ENCODE data around the gene RPUSD1.
"Not testable (repeated sequence)": the region's sequence is repeated elsewhere in the genome, so short reads cannot be mapped to it uniquely, and the experiment has no call there.

RPUSD1 gene

GRCh38 chr16:820748-821147 is 32.6 kb upstream of the RPUSD1 start:
- Histone ChIP-seq H3K4me1 (ENCODE audit: insufficient read depth, low read length, severe bottlenecking) (no peaks in the 10 kb centered on the region), H3K4me2 (ENCODE audit: low read length) (no peak overlapping the region), H3K9ac (ENCODE audit: low read length) (no peak overlapping the region), H3K27ac (ENCODE audit: low read depth, low read length, poor library complexity, severe bottlenecking) (no peak overlapping the region), H3K9me2 (ENCODE audit: low read depth, low read length) (no peaks in the 10 kb centered on the region), H3F3A (ENCODE audit: insufficient read depth, low read length) (no peaks in the 10 kb centered on the region), H3K79me2 (ENCODE audit: insufficient read depth, low read length) (no peaks in the 10 kb centered on the region), H2AFZ (ENCODE audit: low read length) (no peak overlapping the region), H3K27me3 (ENCODE audit: insufficient read depth, low read length) (peaks cover 9% of the 10 kb centered on the region; the same call in 1 of the 2 replicates), H3K36me3 (ENCODE audit: insufficient read depth, low read length) (no peaks in the 10 kb centered on the region), H3K4me3 (ENCODE audit: low read depth, low read length, poor library complexity, severe bottlenecking) (no peak overlapping the region), H4K20me1 (ENCODE audit: insufficient read depth, low read length) (no peaks in the 10 kb centered on the region), H3K9me3 (ENCODE audit: low read length) (no peaks in the 10 kb centered on the region)
- TF ChIP-seq CTCF (IDR thresholded peaks at IDR 0.05; ENCODE audit: low read length) = no peak
- no peak for TF ChIP-seq EZH2 (IDR thresholded peaks at IDR 0.05; ENCODE audit: borderline replicate concordance, low read length)

- not testable (repeated sequence) for H3K9ac ChIP-seq (ENCODE audit: low read length); H3K36me3 ChIP-seq (ENCODE audit: insufficient read depth, low read length); H3K27me3 ChIP-seq (ENCODE audit: insufficient read depth, low read length); H3K9me2 ChIP-seq (ENCODE audit: low read depth, low read length); H3K4me3 ChIP-seq (ENCODE audit: low read depth, low read length, poor library complexity, severe bottlenecking); H4K20me1 ChIP-seq (ENCODE audit: insufficient read depth, low read length); H3K79me2 ChIP-seq (ENCODE audit: insufficient read depth, low read length); H3K9me3 ChIP-seq (ENCODE audit: low read length); H3K27ac ChIP-seq (ENCODE audit: low read depth, low read length, poor library complexity, severe bottlenecking); H3K4me1 ChIP-seq (ENCODE audit: insufficient read depth, low read length, severe bottlenecking); H3K4me2 ChIP-seq (ENCODE audit: low read length); H3F3A ChIP-seq (ENCODE audit: insufficient read depth, low read length); H2AFZ ChIP-seq (ENCODE audit: low read length)
These were observed 31.8 kb upstream of the RPUSD1 start for GRCh38 chr16:820044-820408.

GRCh38 chr16:819336-820043 is 31.3 kb upstream of the RPUSD1 start:
- Histone ChIP-seq H3K36me3 (ENCODE audit: insufficient read depth, low read length) (no peaks in the 10 kb centered on the region), H3F3A (ENCODE audit: insufficient read depth, low read length) (no peaks in the 10 kb centered on the region), H3K4me3 (ENCODE audit: low read depth, low read length, poor library complexity, severe bottlenecking) (no peak overlapping the region), H3K27ac (ENCODE audit: low read depth, low read length, poor library complexity, severe bottlenecking) (no peak overlapping the region), H3K9me3 (ENCODE audit: low read length) (no peaks in the 10 kb centered on the region), H3K9ac (ENCODE audit: low read length) (no peak overlapping the region), H2AFZ (ENCODE audit: low read length) (no peak overlapping the region), H3K9me2 (ENCODE audit: low read depth, low read length) (no peaks in the 10 kb centered on the region), H3K27me3 (ENCODE audit: insufficient read depth, low read length) (peaks cover 9% of the 10 kb centered on the region; the same call in 1 of the 2 replicates), H3K4me1 (ENCODE audit: insufficient read depth, low read length, severe bottlenecking) (no peaks in the 10 kb centered on the region), H3K4me2 (ENCODE audit: low read length) (no peak overlapping the region), H3K79me2 (ENCODE audit: insufficient read depth, low read length) (no peaks in the 10 kb centered on the region), H4K20me1 (ENCODE audit: insufficient read depth, low read length) (no peaks in the 10 kb centered on the region)
- TF ChIP-seq EZH2 (IDR thresholded peaks at IDR 0.05; ENCODE audit: borderline replicate concordance, low read length) = no peak
- TF ChIP-seq CTCF (IDR thresholded peaks at IDR 0.05; ENCODE audit: low read length) = no peak

- Histone ChIP-seq H3K79me2 (ENCODE audit: insufficient read depth, low read length) (no peaks in the 10 kb centered on the region), H3K9me2 (ENCODE audit: low read depth, low read length) (no peaks in the 10 kb centered on the region), H4K20me1 (ENCODE audit: insufficient read depth, low read length) (no peaks in the 10 kb centered on the region), H2AFZ (ENCODE audit: low read length) (no peak overlapping the region), H3K27ac (ENCODE audit: low read depth, low read length, poor library complexity, severe bottlenecking) (no peak overlapping the region), H3K4me3 (ENCODE audit: low read depth, low read length, poor library complexity, severe bottlenecking) (no peak overlapping the region), H3F3A (ENCODE audit: insufficient read depth, low read length) (no peaks in the 10 kb centered on the region), H3K9ac (ENCODE audit: low read length) (no peak overlapping the region), H3K4me1 (ENCODE audit: insufficient read depth, low read length, severe bottlenecking) (no peaks in the 10 kb centered on the region), H3K4me2 (ENCODE audit: low read length) (no peak overlapping the region), H3K9me3 (ENCODE audit: low read length) (no peaks in the 10 kb centered on the region), H3K27me3 (ENCODE audit: insufficient read depth, low read length) (peaks cover 14% of the 10 kb centered on the region; the same call in 1 of the 2 replicates), H3K36me3 (ENCODE audit: insufficient read depth, low read length) (no peaks in the 10 kb centered on the region)
- TF ChIP-seq CTCF (IDR thresholded peaks at IDR 0.05; ENCODE audit: low read length) (no peak), EZH2 (IDR thresholded peaks at IDR 0.05; ENCODE audit: borderline replicate concordance, low read length) (no peak)
These were observed 30.4 kb upstream of the RPUSD1 start for GRCh38 chr16:818592-818991.

Data from OCI-LY1 (cell line).